Gastrocnemius medialis (tissue), 4 donors: ENCODE results near the gene FBXO33. TPM values are rescaled to one million over a fixed set of nuclear protein-coding genes. Genes with fewer than 3 reads are reported as not detected.

Experiments used
- ATAC-seq, 2 donors: fragments of 150-250 bp; one replicate each; pipeline ENCODE4 v1.9.1; 2016
- DNase-seq, 2 donors: peaks; one replicate each; pipeline ENCODE4 v3.0.0-alpha.2; 2019
- H3K27ac ChIP-seq, 4 donors: fragments of 200-600 bp; sonication (generic); 1 replicate in 1 of 4; 2 replicates in 3 of 4; pipeline ENCODE4 v1.5.1; 2016 to 2018; ENCODE audit warnings: mild to moderate bottlenecking in 2 of 4, moderate library complexity in 1 of 4
- H3K27me3 ChIP-seq, 3 donors: fragments of 200-600 bp; sonication (generic) in 2 of 3; 1 replicate in 1 of 3; 2 replicates in 2 of 3; pipeline versions ENCODE4 v1.5.1 to v1.6.0; 2016 to 2019; ENCODE audit warnings: mild to moderate bottlenecking in 1 of 3, moderate library complexity in 1 of 3
- H3K36me3 ChIP-seq, 2 donors: fragments of 200-600 bp; sonication (generic) in 1 of 2; one replicate each; pipeline ENCODE4 v1.5.1; 2017 to 2018
- H3K4me1 ChIP-seq, 2 donors: fragments of 200-600 bp; sonication (generic) in 1 of 2; one replicate each; pipeline ENCODE4 v1.5.1; 2016 to 2017; ENCODE audit warnings: mild to moderate bottlenecking in 2 of 2
- H3K4me3 ChIP-seq, 4 donors: fragments of 200-600 bp; sonication (generic) in 3 of 4; 1 replicate in 1 of 4; 2 replicates in 3 of 4; pipeline ENCODE4 v1.5.1; 2016 to 2019; ENCODE audit warnings: mild to moderate bottlenecking in 2 of 4
- H3K9me3 ChIP-seq, 3 donors: fragments of 200-600 bp; sonication (generic) in 2 of 3; 1 replicate in 1 of 3; 2 replicates in 2 of 3; pipeline ENCODE4 v1.5.1; 2016 to 2019
- POLR2A ChIP-seq, 2 donors: fragments of 450-650 bp; IDR thresholded peaks; one replicate each; pipeline ENCODE4 v1.6.1; 2017; ENCODE audit warnings: antibody characterized with exemption in 2 of 2, mild to moderate bottlenecking in 2 of 2, moderate library complexity in 2 of 2
- in situ Hi-C, 4 donors: fragments of 200-750 bp; cut with MboI; loops; one replicate each; pipeline versions ENCODE4 v1.15.0 to v1.8.0; 2017; ENCODE audit warnings: low sequenced_read_pairs in 4 of 4
- intact Hi-C: fragments of 100-400 bp; cut with DNase I; formaldehyde crosslinking; loops from one replicate; pipeline ENCODE4 v1.15.1; 2023; ENCODE audit warnings: low total_unique reads
- total RNA-seq, 4 donors: library from RNA; depleted of rRNA; stranded (reverse); fragments of >200 nt; gene quantifications; one replicate each; pipeline versions ENCODE4 v1.1.0 to v1.2.3, GENCODE V29; 2016
- TF ChIP-seq, protein P1 (sequence below), 5 experiments: fragments of 450-650 bp in 3 of 5; fragments of 200-600 bp in 2 of 5; sonication (generic) in 2 of 5; IDR thresholded peaks in 4 of 5; conservative IDR thresholded peaks in 1 of 5; 1 replicate in 4 of 5; 2 replicates in 1 of 5; pipeline ENCODE4 v1.5.1; 2016 to 2019; ENCODE audit warnings: antibody characterized with exemption in 5 of 5, mild to moderate bottlenecking in 3 of 5, moderate library complexity in 3 of 5

FBXO33 gene
- total RNA-seq, 4 donors from 2014 or later: 5.3 to 8.0 (median 5.9) TPM

DNA sequence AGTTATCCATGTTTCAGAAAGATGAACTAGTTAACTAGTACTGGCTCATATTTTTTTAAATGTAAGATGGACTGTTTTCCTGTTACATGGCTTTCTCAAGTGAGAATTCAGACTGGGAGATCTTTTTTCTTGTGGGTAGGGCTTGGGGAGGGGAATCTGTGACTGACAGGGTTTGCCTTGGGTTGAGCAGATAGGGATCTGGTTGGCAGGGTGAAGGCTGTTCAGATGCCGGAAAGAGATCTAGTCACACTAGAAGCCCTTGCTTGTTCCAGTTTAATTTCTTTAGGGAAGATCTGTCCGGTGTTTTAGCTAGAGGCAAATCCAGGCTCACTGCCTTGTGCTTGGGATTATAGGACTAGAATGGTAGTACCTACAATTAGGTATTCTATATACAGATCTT is 63.2 kb downstream of the FBXO33 start:
- peaks cover 0 to 8% (median 0%) of the 10 kb centered on the region in 3 donors for H3K9me3 ChIP-seq
- H3K4me1 ChIP-seq: peaks cover 16 to 23% of the 10 kb centered on the region in 2 donors
- peaks cover 0 to 4% of the 10 kb centered on the region in 2 donors for H3K36me3 ChIP-seq
- ATAC-seq (no peak), DNase-seq (no peak)
- H3K27me3 ChIP-seq: no peaks in the 10 kb centered on the region
- in situ Hi-C loops: no loop called here
- H3K27ac ChIP-seq: peak overlapping the region in 1 of 4 donors; percentile 3
- intact Hi-C loops: loop anchor here (2.0 to 5.0 kb wide), 4 partner anchors 102 to 266 kb away; partner anchors contain the start of genes MIA2, SEC23A and TRAPPC6B
- H3K4me3 ChIP-seq: no peak overlapping the region
- TF ChIP-seq, protein P1, sequence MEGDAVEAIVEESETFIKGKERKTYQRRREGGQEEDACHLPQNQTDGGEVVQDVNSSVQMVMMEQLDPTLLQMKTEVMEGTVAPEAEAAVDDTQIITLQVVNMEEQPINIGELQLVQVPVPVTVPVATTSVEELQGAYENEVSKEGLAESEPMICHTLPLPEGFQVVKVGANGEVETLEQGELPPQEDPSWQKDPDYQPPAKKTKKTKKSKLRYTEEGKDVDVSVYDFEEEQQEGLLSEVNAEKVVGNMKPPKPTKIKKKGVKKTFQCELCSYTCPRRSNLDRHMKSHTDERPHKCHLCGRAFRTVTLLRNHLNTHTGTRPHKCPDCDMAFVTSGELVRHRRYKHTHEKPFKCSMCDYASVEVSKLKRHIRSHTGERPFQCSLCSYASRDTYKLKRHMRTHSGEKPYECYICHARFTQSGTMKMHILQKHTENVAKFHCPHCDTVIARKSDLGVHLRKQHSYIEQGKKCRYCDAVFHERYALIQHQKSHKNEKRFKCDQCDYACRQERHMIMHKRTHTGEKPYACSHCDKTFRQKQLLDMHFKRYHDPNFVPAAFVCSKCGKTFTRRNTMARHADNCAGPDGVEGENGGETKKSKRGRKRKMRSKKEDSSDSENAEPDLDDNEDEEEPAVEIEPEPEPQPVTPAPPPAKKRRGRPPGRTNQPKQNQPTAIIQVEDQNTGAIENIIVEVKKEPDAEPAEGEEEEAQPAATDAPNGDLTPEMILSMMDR (IDR thresholded peaks at IDR 0.05 in 4 of 5, conservative IDR thresholded peaks at IDR 0.05 in 1 of 5): no peak

DNA sequence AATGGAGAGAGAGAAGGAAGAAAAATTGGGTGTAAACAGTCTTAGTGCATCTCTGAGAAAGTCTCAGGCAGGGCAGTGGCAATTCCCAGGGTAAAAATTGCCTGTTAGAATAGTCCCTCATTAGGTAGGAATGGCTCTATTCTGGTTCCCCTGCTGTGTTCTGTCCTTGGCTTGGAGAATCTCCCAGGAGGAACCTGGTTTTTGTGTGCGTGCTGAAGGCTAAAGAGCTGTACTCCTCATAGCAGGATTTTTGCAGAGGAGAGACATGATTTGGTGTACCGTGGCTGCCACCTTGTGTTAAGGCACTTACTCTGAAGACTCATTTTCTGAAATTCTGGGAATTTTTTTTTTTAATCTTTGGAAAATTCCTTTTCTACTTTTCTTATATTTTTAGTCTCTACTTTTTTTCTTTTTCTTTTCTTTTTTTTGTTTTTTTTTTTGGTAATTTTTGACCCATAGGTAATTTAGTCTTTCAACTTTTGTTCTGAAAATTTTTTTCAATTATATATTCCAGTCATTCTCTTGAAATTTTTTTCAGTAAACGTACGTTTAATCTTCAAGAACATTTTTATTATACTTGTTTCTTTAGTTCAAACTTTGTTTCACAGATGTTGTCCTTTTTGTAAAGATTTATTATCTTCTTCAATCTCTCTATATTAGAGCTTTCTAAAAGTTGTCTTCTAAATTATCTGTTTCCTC is 63.8 kb downstream of the FBXO33 start:
- in situ Hi-C loops (no loop called here), intact Hi-C loops (loop anchor here (2.0 to 5.0 kb wide), 4 partner anchors 101 to 266 kb away; partner anchors contain the start of genes MIA2, SEC23A and TRAPPC6B)
- peaks cover 0 to 8% (median 0%) of the 10 kb centered on the region in 3 donors for H3K9me3 ChIP-seq
- H3K27ac ChIP-seq: peak overlapping the region in 2 of 4 donors; percentile 19 to 42
- peaks cover 16 to 23% of the 10 kb centered on the region in 2 donors for H3K4me1 ChIP-seq
- TF ChIP-seq, protein P1 (IDR thresholded peaks at IDR 0.05 in 4 of 5, conservative IDR thresholded peaks at IDR 0.05 in 1 of 5): peak in 3 of 5 experiments; percentile 36 to 50 (median 43)
- no peak for TF ChIP-seq POLR2A (IDR thresholded peaks at IDR 0.05)
- ATAC-seq (peak; percentile 82 to 85), DNase-seq (peak; percentile 14 to 39)
- peaks cover 0 to 4% of the 10 kb centered on the region in 2 donors for H3K36me3 ChIP-seq
- H3K27me3 ChIP-seq: no peaks in the 10 kb centered on the region
- H3K4me3 ChIP-seq: no peak overlapping the region

DNA sequence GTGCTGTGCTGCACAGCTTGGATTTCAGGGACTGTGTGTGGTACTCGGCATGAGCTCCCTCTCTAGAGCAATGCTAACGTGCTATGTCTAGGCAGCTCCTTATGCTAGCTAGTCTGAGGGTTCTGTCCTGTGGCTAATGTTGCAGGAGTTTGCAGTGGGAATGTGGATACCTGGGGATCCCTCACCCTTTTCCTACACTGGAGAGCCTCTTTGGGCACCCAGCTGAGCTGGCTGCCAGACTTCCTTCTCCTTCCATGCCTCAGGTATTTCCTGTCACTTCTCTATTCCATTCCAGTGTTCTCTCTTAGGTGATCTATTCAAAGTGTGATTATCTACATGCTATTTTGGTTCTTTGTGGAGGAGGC is 64.9 kb downstream of the FBXO33 start:
- ATAC-seq (peak; percentile 18 to 23), DNase-seq (no peak)
- in situ Hi-C loops (no loop called here), intact Hi-C loops (loop anchor here (5.0 kb wide), 3 partner anchors 100 to 195 kb away; partner anchors contain the start of genes MIA2 and TRAPPC6B)
- no peak overlapping the region for H3K4me3 ChIP-seq
- peaks cover 0 to 8% (median 0%) of the 10 kb centered on the region in 3 donors for H3K9me3 ChIP-seq
- H3K27me3 ChIP-seq: no peaks in the 10 kb centered on the region
- peaks cover 0 to 4% of the 10 kb centered on the region in 2 donors for H3K36me3 ChIP-seq
- TF ChIP-seq, protein P1 (IDR thresholded peaks at IDR 0.05 in 4 of 5, conservative IDR thresholded peaks at IDR 0.05 in 1 of 5): no peak
- no peak for TF ChIP-seq POLR2A (IDR thresholded peaks at IDR 0.05)
- H3K4me1 ChIP-seq: peaks cover 16 to 23% of the 10 kb centered on the region in 2 donors
- H3K27ac ChIP-seq: peak overlapping the region in 1 of 4 donors; percentile 35

DNA sequence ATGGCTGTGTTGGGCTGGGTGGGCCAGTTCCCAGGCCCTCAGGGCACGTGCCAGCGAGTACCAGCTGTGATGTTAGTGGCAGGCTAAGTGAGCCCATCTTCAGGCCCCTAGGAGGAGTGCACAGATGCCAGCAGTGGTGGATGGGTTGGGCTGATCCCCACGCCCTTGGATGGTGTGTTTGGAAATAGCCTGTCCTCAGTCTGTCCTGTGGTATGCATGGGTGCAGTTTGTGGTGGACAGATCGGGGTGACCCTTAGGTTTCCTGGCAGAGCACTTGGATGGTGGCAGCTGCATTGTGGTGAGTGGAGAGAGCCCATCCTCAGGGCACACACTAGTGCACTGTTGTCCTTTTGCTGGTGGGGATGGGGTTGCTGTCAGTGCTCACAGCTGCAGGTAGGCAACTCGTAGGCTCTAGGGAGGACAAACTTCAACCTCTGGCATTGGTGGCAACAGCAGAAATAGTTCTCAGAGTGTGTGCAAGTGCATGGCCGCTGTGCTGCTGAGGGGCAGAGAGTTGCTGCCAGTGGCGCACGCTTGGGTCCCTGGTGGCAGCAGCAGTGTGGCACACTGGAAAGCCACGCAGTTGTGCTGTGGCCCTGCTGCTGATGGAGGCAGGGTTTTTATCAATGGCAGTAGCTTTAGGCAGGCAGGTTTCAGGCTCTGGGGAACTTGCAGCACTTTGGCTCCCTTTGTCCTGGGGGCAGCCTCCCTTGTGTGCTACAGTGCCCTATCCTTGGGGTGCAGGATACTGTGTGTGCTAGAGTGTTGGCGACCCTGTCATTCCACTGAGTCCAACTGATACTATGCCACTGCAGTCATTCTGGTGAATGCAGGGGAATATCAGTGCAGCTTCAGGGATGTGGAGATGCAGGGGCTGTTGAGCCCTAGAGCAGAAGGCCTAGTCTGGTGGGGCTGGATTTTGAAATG is 65.5 kb downstream of the FBXO33 start:
- peaks cover 22 to 23% of the 10 kb centered on the region in 2 donors for H3K4me1 ChIP-seq
- intact Hi-C loops: loop anchor here (5.0 kb wide), 3 partner anchors 99 to 194 kb away; partner anchors contain the start of genes MIA2 and TRAPPC6B
- no peak overlapping the region for H3K4me3 ChIP-seq
- H3K27ac ChIP-seq: peak overlapping the region in 2 of 4 donors; percentile 22 to 35
- no peak for DNase-seq
- in situ Hi-C loops: no loop called here
- ATAC-seq: peak in 1 of 2 donors; percentile 11
- TF ChIP-seq POLR2A (IDR thresholded peaks at IDR 0.05): no peak
- TF ChIP-seq, protein P1 (IDR thresholded peaks at IDR 0.05 in 4 of 5, conservative IDR thresholded peaks at IDR 0.05 in 1 of 5): no peak
- peaks cover 0 to 4% of the 10 kb centered on the region in 2 donors for H3K36me3 ChIP-seq
- no peaks in the 10 kb centered on the region for H3K27me3 ChIP-seq
- H3K9me3 ChIP-seq: peaks cover 0 to 8% (median 0%) of the 10 kb centered on the region in 3 donors
